ENCODE data around the gene RAPSN. TPM values are rescaled to one million over a fixed set of nuclear protein-coding genes. Genes with fewer than 3 reads are reported as not detected.
"Not testable (repeated sequence)": the region's sequence is repeated elsewhere in the genome, so short reads cannot be mapped to it uniquely, and the experiment has no call there.

RAPSN gene
- total RNA-seq, 1 donor from 2014 or later: 0.64 TPM

GRCh38 chr11:47464483-47464882 lies 15.5 kb upstream of the RAPSN start:
- Histone ChIP-seq H3K27me3 (no peaks in the 10 kb centered on the region), H3K36me3 (peaks cover 45% of the 10 kb centered on the region), H3K4me1 (peaks cover 14% of the 10 kb centered on the region), H3K9me3 (no peaks in the 10 kb centered on the region), H3K4me3 (no peak overlapping the region), H3K27ac (no peak overlapping the region)
- TF ChIP-seq CTCF (IDR thresholded peaks at IDR 0.05): no peak
- ATAC-seq (no peak), DNase-seq (peak; percentile 30)
- intact Hi-C loops (cut with DNase I): no loop called here

GRCh38 chr11:47461876-47462275 lies 12.9 kb upstream of the RAPSN start:
- no peaks in the 10 kb centered on the region for H3K27me3 ChIP-seq
- peaks cover 27% of the 10 kb centered on the region for H3K36me3 ChIP-seq
- no peak overlapping the region for H3K4me3 ChIP-seq
- H3K9me3 ChIP-seq: no peaks in the 10 kb centered on the region
- TF ChIP-seq CTCF (IDR thresholded peaks at IDR 0.05): no peak
- intact Hi-C loops (cut with DNase I): no loop called here
- no peak overlapping the region for H3K27ac ChIP-seq
- DNase-seq (peak; percentile 32), ATAC-seq (no peak)
- peaks cover 9% of the 10 kb centered on the region for H3K4me1 ChIP-seq

- Histone ChIP-seq H3K27me3 (no peaks in the 10 kb centered on the region), H3K9me3 (no peaks in the 10 kb centered on the region), H3K4me3 (no peak overlapping the region), H3K36me3 (peaks cover 18% of the 10 kb centered on the region), H3K4me1 (no peaks in the 10 kb centered on the region), H3K27ac (no peak overlapping the region)
- intact Hi-C loops (cut with DNase I): no loop called here
- no peak for TF ChIP-seq CTCF (IDR thresholded peaks at IDR 0.05)
- ATAC-seq (no peak), DNase-seq (no peak)
Observed at GRCh38 chr11:47460571-47461235, 11.8 kb upstream of the RAPSN start.

GRCh38 chr11:47454258-47454671 lies 5.3 kb upstream of the RAPSN start:
- H3K4me1 ChIP-seq; intact Hi-C loops (cut with DNase I); H3K27me3 ChIP-seq; H3K4me3 ChIP-seq; H3K27ac ChIP-seq; H3K36me3 ChIP-seq; H3K9me3 ChIP-seq: not testable (repeated sequence)
- ATAC-seq (peak; percentile 96), DNase-seq (peak; percentile 70)
- TF ChIP-seq CTCF (IDR thresholded peaks at IDR 0.05): peak; percentile 79

GRCh38 chr11:47453365-47453764 lies 4.4 kb upstream of the RAPSN start:
- Histone ChIP-seq H3K27ac (no peak overlapping the region), H3K4me1 (no peaks in the 10 kb centered on the region), H3K36me3 (no peaks in the 10 kb centered on the region), H3K4me3 (no peak overlapping the region), H3K27me3 (no peaks in the 10 kb centered on the region), H3K9me3 (no peaks in the 10 kb centered on the region)
- ATAC-seq (no peak), DNase-seq (no peak)
- no peak for TF ChIP-seq CTCF (IDR thresholded peaks at IDR 0.05)
- intact Hi-C loops (cut with DNase I): no loop called here

- intact Hi-C loops (cut with DNase I): no loop called here
- H3K27ac ChIP-seq: no peak overlapping the region
Observed at GRCh38 chr11:47451990-47452389, 3.1 kb upstream of the RAPSN start.

More at GRCh38 chr11:47451990-47452389, 3.1 kb upstream of the RAPSN start:
- no peak for ATAC-seq
- Histone ChIP-seq H3K9me3 (no peaks in the 10 kb centered on the region), H3K4me1 (no peaks in the 10 kb centered on the region), H3K27me3 (no peaks in the 10 kb centered on the region), H3K36me3 (no peaks in the 10 kb centered on the region), H3K4me3 (no peak overlapping the region)
- no peak for TF ChIP-seq CTCF (IDR thresholded peaks at IDR 0.05)
- no peak for DNase-seq

Measured in upper lobe of right lung (tissue), 1 donor.